Activated CD4-positive, CD25-positive, alpha-beta regulatory T cell (primary cell): ENCODE data around the gene FAU.
A peak's percentile ranks its signal among the peaks of the same experiment; 100 is the strongest.
"Not testable (repeated sequence)": the region's sequence is repeated elsewhere in the genome, so short reads cannot be mapped to it uniquely, and the experiment has no call there.

Experiments
- DNase-seq, 4 experiments: peaks; one replicate each; lab custom pipeline; 2025; lab: John Stamatoyannopoulos, UW

FAU gene

GRCh38 chr11:65119670-65119995 lies 2.3 kb downstream of the FAU start:
- no peak for DNase-seq

- not testable (repeated sequence) for DNase-seq
Observed at GRCh38 chr11:65118891-65119669, 2.9 kb downstream of the FAU start.

- no peak for DNase-seq
Observed at GRCh38 chr11:65118097-65118837, 3.7 kb downstream of the FAU start.

- peak; percentile 99 to 100 (median 99) for DNase-seq
Observed at GRCh38 chr11:65117206-65118096, 4.5 kb downstream of the FAU start, which contains the start of gene ZNHIT2. TSS of gene ZNHIT2 (minus strand) at chr11:65117701. CDS start at chr11:65117653, 48 bp downstream.

- DNase-seq = peak in 3 of 4 experiments; percentile 32 to 39 (median 39)
Observed at GRCh38 chr11:65116370-65117205, 5.3 kb downstream of the FAU start.

- no peak for DNase-seq
Observed at GRCh38 chr11:65115361-65116082, 6.4 kb downstream of the FAU start.

GRCh38 chr11:65114538-65115171 lies 7.3 kb downstream of the FAU start:
- no peak for DNase-seq

- DNase-seq = no peak
Observed at GRCh38 chr11:65113839-65114238, 8.1 kb downstream of the FAU start.

GRCh38 chr11:65113361-65113756 lies 8.6 kb downstream of the FAU start:
- DNase-seq = no peak

GRCh38 chr11:65112546-65113360 lies 9.2 kb downstream of the FAU start:
- peak; percentile 44 to 70 (median 61) for DNase-seq

GRCh38 chr11:65111744-65112545 lies 10.0 kb downstream of the FAU start, which contains the start of gene TM7SF2:
TSS of gene TM7SF2 (plus strand) at chr11:65111872. CDS start at chr11:65112016, 144 bp downstream.
- DNase-seq = peak; percentile 78 to 92 (median 84)

GRCh38 chr11:65111159-65111743 lies 10.7 kb downstream of the FAU start:
- DNase-seq = no peak

GRCh38 chr11:65110354-65110861 lies 11.5 kb downstream of the FAU start:
- DNase-seq = peak; percentile 83 to 99 (median 92)

GRCh38 chr11:65109231-65110198 lies 12.4 kb downstream of the FAU start:
- DNase-seq = no peak

- DNase-seq = no peak
Observed at GRCh38 chr11:65108469-65109123, 13.3 kb downstream of the FAU start.
